WTC11 (cell line): ENCODE results near the gene MTA1. TPM values are rescaled to one million over a fixed set of nuclear protein-coding genes. Genes with fewer than 3 reads are reported as not detected.

Source experiments
- ATAC-seq: fragments of 200-7000 bp; cut with Tn5 transposase; 2 replicates; pipeline ENCODE4 v1.10.0; 2021; ENCODE audit warnings: mild to moderate bottlenecking, moderate library complexity
- CTCF ChIA-PET: fragments of 300-600 bp; sonication (Branson Sonifier 250); formaldehyde crosslinking; loops from one replicate; lab custom pipeline; 2021; ENCODE audit warnings: antibody characterized with exemption; lab: Charles Lee
- POLR2A ChIA-PET: fragments of 350-600 bp; sonication (Branson Sonifier 250); formaldehyde crosslinking; loops from one replicate; lab custom pipeline; 2021; ENCODE audit warnings: antibody characterized with exemption; lab: Charles Lee
- DNase-seq: peaks from one replicate; pipeline ENCODE4 v3.0.0; 2021; ENCODE audit warnings: low spot score
- H3K27ac Mint-ChIP-seq: 2 replicates; pipeline ENCODE4 v1.8.0; 2021; ENCODE audit warnings: mixed read lengths
- H3K27me3 Mint-ChIP-seq: 2 replicates; pipeline ENCODE4 v1.8.0; 2021; ENCODE audit warnings: low read depth, mild to moderate bottlenecking, moderate library complexity, mixed read lengths
- H3K36me3 Mint-ChIP-seq: 2 replicates; pipeline ENCODE4 v1.8.0; 2021; ENCODE audit warnings: mixed read lengths
- H3K4me1 Mint-ChIP-seq: 2 replicates; pipeline ENCODE4 v1.8.0; 2022; ENCODE audit warnings: mixed read lengths
- H3K4me3 Mint-ChIP-seq: 2 replicates; pipeline ENCODE4 v1.8.0; 2021; ENCODE audit warnings: mild to moderate bottlenecking, moderate library complexity, mixed read lengths
- H3K9me3 Mint-ChIP-seq: 2 replicates; pipeline ENCODE4 v1.8.0; 2021; ENCODE audit warnings: mixed read lengths
- ATF2 ChIP-seq: sonication (generic); formaldehyde crosslinking; IDR thresholded peaks from 2 replicates; pipeline ENCODE4 v1.8.1; 2022; ENCODE audit warnings: low read depth, missing genetic modification reagents, borderline replicate concordance
- CBFB ChIP-seq: sonication (generic); formaldehyde crosslinking; IDR thresholded peaks from 2 replicates; pipeline ENCODE4 v1.8.1; 2022; ENCODE audit warnings: mild to moderate bottlenecking, low read depth, missing genetic modification reagents
- CREB1 ChIP-seq: sonication (generic); formaldehyde crosslinking; IDR thresholded peaks from 2 replicates; pipeline ENCODE4 v1.8.0; 2023; ENCODE audit warnings: mild to moderate bottlenecking, missing genetic modification reagents
- ESRRA ChIP-seq: sonication (generic); formaldehyde crosslinking; IDR thresholded peaks from 2 replicates; pipeline ENCODE4 v1.8.1; 2022; ENCODE audit warnings: mild to moderate bottlenecking, missing genetic modification reagents, borderline replicate concordance
- HMGA2 ChIP-seq: fragments of 250-450 bp; sonication (Bioruptor Pico); IDR thresholded peaks from 2 replicates; pipeline ENCODE4 v1.4.0; 2021; ENCODE audit warnings: mild to moderate bottlenecking, moderate library complexity
- KAT7 ChIP-seq: sonication (generic); formaldehyde crosslinking; IDR thresholded peaks from 2 replicates; pipeline ENCODE4 v1.8.1; 2023; ENCODE audit warnings: missing genetic modification reagents, mild to moderate bottlenecking, borderline replicate concordance
- MAX ChIP-seq: sonication (generic); formaldehyde crosslinking; IDR thresholded peaks from 2 replicates; pipeline ENCODE4 v1.8.0; 2022; ENCODE audit warnings: mild to moderate bottlenecking, missing genetic modification reagents
- RELA ChIP-seq: sonication (generic); formaldehyde crosslinking; IDR thresholded peaks from 2 replicates; pipeline ENCODE4 v1.8.1; 2022; ENCODE audit warnings: missing genetic modification reagents, mild to moderate bottlenecking, borderline replicate concordance
- SMAD4 ChIP-seq: sonication (generic); formaldehyde crosslinking; IDR thresholded peaks from 2 replicates; pipeline ENCODE4 v1.8.0; 2022; ENCODE audit warnings: mild to moderate bottlenecking, missing genetic modification reagents
- SP1 ChIP-seq: sonication (generic); formaldehyde crosslinking; conservative IDR thresholded peaks from 2 replicates; pipeline ENCODE4 v1.8.1; 2022; ENCODE audit warnings: missing genetic modification reagents
- ZBTB21 ChIP-seq: sonication (generic); formaldehyde crosslinking; IDR thresholded peaks from 2 replicates; pipeline ENCODE4 v1.8.1; 2023; ENCODE audit warnings: mild to moderate bottlenecking, missing genetic modification reagents, borderline replicate concordance
- ZNF416 ChIP-seq: fragments of 250-450 bp; sonication (Bioruptor Pico); IDR thresholded peaks from 2 replicates; pipeline ENCODE4 v1.9.0; 2021; ENCODE audit warnings: mild to moderate bottlenecking, inconsistent platforms
- ZSCAN18 ChIP-seq: fragments of 250-450 bp; sonication (Bioruptor Pico); IDR thresholded peaks from 2 replicates; pipeline ENCODE4 v2.1.2; 2022; ENCODE audit warnings: mild to moderate bottlenecking, moderate library complexity
- total RNA-seq: library from RNA; stranded (reverse); gene quantifications from 3 replicates; pipeline ENCODE4 v1.2.3, GENCODE V29; 2021
- TF ChIP-seq, protein P1 (sequence below): sonication (generic); formaldehyde crosslinking; IDR thresholded peaks from 2 replicates; pipeline ENCODE4 v1.8.1; 2022; ENCODE audit warnings: mild to moderate bottlenecking, missing genetic modification reagents, moderate library complexity, borderline replicate concordance
- TF ChIP-seq, protein P2 (sequence below): sonication (generic); formaldehyde crosslinking; IDR thresholded peaks from 2 replicates; pipeline ENCODE4 v1.8.0; 2022; ENCODE audit warnings: mild to moderate bottlenecking, missing genetic modification reagents
- TF ChIP-seq, protein P3 (sequence below): sonication (generic); formaldehyde crosslinking; IDR thresholded peaks from 2 replicates; pipeline ENCODE4 v1.8.1; 2023; ENCODE audit warnings: mild to moderate bottlenecking, missing genetic modification reagents, borderline replicate concordance

Gene MTA1
- total RNA-seq, 1 experiment from 2014 or later: 279 TPM

- TF ChIP-seq, protein P1, sequence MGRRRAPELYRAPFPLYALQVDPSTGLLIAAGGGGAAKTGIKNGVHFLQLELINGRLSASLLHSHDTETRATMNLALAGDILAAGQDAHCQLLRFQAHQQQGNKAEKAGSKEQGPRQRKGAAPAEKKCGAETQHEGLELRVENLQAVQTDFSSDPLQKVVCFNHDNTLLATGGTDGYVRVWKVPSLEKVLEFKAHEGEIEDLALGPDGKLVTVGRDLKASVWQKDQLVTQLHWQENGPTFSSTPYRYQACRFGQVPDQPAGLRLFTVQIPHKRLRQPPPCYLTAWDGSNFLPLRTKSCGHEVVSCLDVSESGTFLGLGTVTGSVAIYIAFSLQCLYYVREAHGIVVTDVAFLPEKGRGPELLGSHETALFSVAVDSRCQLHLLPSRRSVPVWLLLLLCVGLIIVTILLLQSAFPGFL (CRISPR knock-in tag): no peak
- TF ChIP-seq, protein P2, sequence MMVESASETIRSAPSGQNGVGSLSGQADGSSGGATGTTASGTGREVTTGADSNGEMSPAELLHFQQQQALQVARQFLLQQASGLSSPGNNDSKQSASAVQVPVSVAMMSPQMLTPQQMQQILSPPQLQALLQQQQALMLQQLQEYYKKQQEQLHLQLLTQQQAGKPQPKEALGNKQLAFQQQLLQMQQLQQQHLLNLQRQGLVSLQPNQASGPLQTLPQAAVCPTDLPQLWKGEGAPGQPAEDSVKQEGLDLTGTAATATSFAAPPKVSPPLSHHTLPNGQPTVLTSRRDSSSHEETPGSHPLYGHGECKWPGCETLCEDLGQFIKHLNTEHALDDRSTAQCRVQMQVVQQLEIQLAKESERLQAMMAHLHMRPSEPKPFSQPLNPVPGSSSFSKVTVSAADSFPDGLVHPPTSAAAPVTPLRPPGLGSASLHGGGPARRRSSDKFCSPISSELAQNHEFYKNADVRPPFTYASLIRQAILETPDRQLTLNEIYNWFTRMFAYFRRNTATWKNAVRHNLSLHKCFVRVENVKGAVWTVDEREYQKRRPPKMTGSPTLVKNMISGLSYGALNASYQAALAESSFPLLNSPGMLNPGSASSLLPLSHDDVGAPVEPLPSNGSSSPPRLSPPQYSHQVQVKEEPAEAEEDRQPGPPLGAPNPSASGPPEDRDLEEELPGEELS (CRISPR knock-in tag): no peak
- TF ChIP-seq RELA (CRISPR knock-in tag) (no peak), ESRRA (CRISPR knock-in tag) (no peak), SMAD4 (CRISPR knock-in tag) (no peak), ZSCAN18 (CRISPR knock-in tag) (no peak), SP1 (CRISPR knock-in tag) (no peak), KAT7 (CRISPR knock-in tag) (no peak)
Observed at GRCh38 chr14:105471823-105472485, 52.3 kb downstream of the MTA1 start (continued).

DNA sequence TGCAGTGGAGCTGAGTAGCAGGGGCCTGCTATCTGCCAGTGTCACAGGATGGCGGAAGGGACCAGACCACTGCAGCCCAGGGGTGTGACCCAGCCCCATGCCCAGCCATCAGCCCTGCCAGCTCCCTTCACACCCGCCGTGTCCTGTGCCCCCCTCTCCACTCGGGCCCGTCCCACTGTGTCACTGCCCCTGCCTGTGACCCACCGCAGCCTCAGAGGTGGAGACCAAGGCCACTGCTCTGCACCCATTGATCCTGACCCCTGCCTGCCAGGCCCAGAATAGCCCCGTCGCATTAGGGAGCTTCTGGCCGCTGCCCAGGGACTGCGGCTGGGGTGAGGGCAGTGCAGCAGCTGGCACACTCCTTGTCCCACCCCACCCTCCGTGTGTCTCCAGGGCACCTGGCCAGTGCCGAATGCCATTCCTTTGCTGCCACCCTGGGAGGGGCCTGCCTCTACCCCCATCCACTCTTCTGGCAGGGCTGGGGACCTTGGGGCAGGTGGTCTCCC, 52.9 kb downstream of the MTA1 start:
- DNase-seq: no peak
- POLR2A ChIA-PET: interaction anchor here (1.5 kb wide), 1 partner anchor 9 kb away, joined by 6 read pairs; no protein-coding TSS in a partner anchor
- 0 out of 2 replicates have a peak, but pooled peaks cover 3% of the 10 kb centered on the region for H3K4me1 Mint-ChIP-seq

More for the DNA sequence above, 52.9 kb downstream of the MTA1 start:
- Mint-ChIP-seq H3K36me3 (no peaks in the 10 kb centered on the region), H3K27ac (no peak overlapping the region), H3K4me3 (no peak overlapping the region), H3K9me3 (no peaks in the 10 kb centered on the region), H3K27me3 (peaks cover 24% of the 10 kb centered on the region)
- CTCF ChIA-PET: interaction anchor here (0.9 to 7.2 kb wide), 7 partner anchors 10 to 102 kb away, joined by 3 to 116 read pairs (median 14); partner anchors contain the start of genes CRIP1 and TEDC1
- TF ChIP-seq ZSCAN18 (CRISPR knock-in tag) (no peak), MAX (no peak), ZNF416 (no peak), ATF2 (CRISPR knock-in tag) (no peak), ZBTB21 (CRISPR knock-in tag) (no peak), KAT7 (CRISPR knock-in tag) (no peak), HMGA2 (no peak), CREB1 (CRISPR knock-in tag) (no peak), CBFB (CRISPR knock-in tag) (no peak)
- TF ChIP-seq, protein P2 (CRISPR knock-in tag): no peak
- TF ChIP-seq, protein P3, sequence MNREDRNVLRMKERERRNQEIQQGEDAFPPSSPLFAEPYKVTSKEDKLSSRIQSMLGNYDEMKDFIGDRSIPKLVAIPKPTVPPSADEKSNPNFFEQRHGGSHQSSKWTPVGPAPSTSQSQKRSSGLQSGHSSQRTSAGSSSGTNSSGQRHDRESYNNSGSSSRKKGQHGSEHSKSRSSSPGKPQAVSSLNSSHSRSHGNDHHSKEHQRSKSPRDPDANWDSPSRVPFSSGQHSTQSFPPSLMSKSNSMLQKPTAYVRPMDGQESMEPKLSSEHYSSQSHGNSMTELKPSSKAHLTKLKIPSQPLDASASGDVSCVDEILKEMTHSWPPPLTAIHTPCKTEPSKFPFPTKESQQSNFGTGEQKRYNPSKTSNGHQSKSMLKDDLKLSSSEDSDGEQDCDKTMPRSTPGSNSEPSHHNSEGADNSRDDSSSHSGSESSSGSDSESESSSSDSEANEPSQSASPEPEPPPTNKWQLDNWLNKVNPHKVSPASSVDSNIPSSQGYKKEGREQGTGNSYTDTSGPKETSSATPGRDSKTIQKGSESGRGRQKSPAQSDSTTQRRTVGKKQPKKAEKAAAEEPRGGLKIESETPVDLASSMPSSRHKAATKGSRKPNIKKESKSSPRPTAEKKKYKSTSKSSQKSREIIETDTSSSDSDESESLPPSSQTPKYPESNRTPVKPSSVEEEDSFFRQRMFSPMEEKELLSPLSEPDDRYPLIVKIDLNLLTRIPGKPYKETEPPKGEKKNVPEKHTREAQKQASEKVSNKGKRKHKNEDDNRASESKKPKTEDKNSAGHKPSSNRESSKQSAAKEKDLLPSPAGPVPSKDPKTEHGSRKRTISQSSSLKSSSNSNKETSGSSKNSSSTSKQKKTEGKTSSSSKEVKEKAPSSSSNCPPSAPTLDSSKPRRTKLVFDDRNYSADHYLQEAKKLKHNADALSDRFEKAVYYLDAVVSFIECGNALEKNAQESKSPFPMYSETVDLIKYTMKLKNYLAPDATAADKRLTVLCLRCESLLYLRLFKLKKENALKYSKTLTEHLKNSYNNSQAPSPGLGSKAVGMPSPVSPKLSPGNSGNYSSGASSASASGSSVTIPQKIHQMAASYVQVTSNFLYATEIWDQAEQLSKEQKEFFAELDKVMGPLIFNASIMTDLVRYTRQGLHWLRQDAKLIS: no peak
- no peak for ATAC-seq
